ENCODE data around the gene RNF41.

DNA sequence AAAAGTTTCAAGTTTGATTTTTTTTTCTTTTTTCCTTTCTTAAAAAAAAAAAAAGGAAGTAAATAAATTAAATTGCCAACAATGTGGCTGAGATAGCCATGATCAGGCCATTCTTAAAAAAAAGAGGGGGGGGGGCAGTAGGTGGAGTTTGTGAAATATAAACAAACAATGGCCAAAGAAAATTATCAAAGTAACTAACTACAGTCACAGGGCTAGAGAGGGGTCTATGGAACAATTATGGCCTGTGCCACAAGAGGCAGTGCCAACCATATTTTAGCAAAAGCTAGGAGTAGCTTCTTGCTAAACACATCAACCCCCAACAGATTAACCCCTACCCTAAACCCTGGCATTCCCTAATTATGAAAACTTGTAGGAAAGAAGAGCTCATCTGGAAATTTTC, 16.3 kb downstream of the RNF41 start:
- TF ChIP-seq POLR2AphosphoS5 (IDR thresholded peaks at IDR 0.05; ENCODE audit: low read depth, low read length) (no peak), JUND (IDR thresholded peaks at IDR 0.05) (no peak), CHD2 (IDR thresholded peaks at IDR 0.05; ENCODE audit: low read length, partially characterized antibody) (no peak), GABPA (IDR thresholded peaks at IDR 0.05; ENCODE audit: low read depth) (no peak), EZH2phosphoT487 (IDR thresholded peaks at IDR 0.05; ENCODE audit: borderline replicate concordance, low read depth) (no peak), ZBTB33 (IDR thresholded peaks at IDR 0.05; ENCODE audit: borderline replicate concordance, low read depth) (no peak), REST (IDR thresholded peaks at IDR 0.05; ENCODE audit: low read depth, low read length) (no peak), RCOR1 (IDR thresholded peaks at IDR 0.05; ENCODE audit: low read length) (no peak), TAF1 (IDR thresholded peaks at IDR 0.05; ENCODE audit: borderline replicate concordance, low read depth, low read length) (no peak)
- TF ChIP-seq, protein P1, sequence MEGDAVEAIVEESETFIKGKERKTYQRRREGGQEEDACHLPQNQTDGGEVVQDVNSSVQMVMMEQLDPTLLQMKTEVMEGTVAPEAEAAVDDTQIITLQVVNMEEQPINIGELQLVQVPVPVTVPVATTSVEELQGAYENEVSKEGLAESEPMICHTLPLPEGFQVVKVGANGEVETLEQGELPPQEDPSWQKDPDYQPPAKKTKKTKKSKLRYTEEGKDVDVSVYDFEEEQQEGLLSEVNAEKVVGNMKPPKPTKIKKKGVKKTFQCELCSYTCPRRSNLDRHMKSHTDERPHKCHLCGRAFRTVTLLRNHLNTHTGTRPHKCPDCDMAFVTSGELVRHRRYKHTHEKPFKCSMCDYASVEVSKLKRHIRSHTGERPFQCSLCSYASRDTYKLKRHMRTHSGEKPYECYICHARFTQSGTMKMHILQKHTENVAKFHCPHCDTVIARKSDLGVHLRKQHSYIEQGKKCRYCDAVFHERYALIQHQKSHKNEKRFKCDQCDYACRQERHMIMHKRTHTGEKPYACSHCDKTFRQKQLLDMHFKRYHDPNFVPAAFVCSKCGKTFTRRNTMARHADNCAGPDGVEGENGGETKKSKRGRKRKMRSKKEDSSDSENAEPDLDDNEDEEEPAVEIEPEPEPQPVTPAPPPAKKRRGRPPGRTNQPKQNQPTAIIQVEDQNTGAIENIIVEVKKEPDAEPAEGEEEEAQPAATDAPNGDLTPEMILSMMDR (IDR thresholded peaks at IDR 0.05) = peak; percentile 39
- TF ChIP-seq, protein P2, sequence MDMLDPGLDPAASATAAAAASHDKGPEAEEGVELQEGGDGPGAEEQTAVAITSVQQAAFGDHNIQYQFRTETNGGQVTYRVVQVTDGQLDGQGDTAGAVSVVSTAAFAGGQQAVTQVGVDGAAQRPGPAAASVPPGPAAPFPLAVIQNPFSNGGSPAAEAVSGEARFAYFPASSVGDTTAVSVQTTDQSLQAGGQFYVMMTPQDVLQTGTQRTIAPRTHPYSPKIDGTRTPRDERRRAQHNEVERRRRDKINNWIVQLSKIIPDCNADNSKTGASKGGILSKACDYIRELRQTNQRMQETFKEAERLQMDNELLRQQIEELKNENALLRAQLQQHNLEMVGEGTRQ (IDR thresholded peaks at IDR 0.05; ENCODE audit: borderline replicate concordance, low read depth, low read length) = no peak
- TF ChIP-seq, protein P3, sequence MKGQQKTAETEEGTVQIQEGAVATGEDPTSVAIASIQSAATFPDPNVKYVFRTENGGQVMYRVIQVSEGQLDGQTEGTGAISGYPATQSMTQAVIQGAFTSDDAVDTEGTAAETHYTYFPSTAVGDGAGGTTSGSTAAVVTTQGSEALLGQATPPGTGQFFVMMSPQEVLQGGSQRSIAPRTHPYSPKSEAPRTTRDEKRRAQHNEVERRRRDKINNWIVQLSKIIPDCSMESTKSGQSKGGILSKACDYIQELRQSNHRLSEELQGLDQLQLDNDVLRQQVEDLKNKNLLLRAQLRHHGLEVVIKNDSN (IDR thresholded peaks at IDR 0.05; ENCODE audit: borderline replicate concordance, low read depth) = no peak
